Measurements from ENCODE around the gene MYO7B.

Gene MYO7B

DNA sequence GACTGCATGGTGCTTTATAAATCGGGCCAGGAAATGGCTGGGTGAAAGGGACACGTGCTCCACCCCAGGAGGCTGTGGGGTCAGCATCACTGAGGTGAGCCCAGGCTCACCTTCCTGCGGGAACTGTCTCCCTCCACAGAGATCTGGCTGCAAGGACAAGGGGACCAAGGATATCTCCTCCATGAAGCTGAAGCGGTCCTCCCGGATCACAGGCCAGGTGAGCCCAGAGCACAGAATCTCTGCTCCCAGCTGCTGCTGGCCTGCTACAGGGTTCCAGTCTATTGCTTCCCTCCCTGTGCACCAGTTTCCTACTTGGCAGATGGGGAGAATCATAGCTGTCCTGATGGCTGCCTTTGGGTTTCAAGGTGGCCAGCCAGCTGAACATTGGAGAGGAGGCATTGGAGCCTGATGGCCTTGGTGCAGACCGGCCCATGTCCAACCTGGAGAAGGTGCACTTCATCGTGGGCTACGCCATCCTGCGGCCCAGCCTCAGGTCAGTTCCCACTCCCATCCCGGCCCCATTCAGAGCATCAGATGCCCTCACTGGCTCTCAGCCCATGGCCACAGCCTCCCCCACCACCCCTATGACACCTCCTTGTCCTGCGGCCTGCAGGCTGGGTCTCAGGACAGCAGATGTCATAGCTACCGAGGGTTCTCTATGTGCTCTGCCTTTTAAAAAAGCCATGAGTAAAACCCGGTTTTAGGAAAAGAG is 76.8 kb downstream of the MYO7B start:
- TF ChIP-seq ZFP3 (CRISPR knock-in tag; IDR thresholded peaks at IDR 0.05) (no peak), GLIS3 (CRISPR knock-in tag; IDR thresholded peaks at IDR 0.05) (no peak), ZNF70 (CRISPR knock-in tag; IDR thresholded peaks at IDR 0.05) (no peak), PPARA (CRISPR knock-in tag; IDR thresholded peaks at IDR 0.05; ENCODE audit: borderline replicate concordance) (no peak), TOX (CRISPR knock-in tag; IDR thresholded peaks at IDR 0.05; ENCODE audit: borderline replicate concordance) (no peak), CSDC2 (CRISPR knock-in tag; IDR thresholded peaks at IDR 0.05) (no peak), TCF4 (CRISPR knock-in tag; IDR thresholded peaks at IDR 0.05; ENCODE audit: borderline replicate concordance) (no peak), RARB (CRISPR knock-in tag; IDR thresholded peaks at IDR 0.05) (no peak), BACH2 (CRISPR knock-in tag; IDR thresholded peaks at IDR 0.05; ENCODE audit: borderline replicate concordance) (no peak), SNAI2 (CRISPR knock-in tag; IDR thresholded peaks at IDR 0.05) (no peak)
- TF ChIP-seq, protein P1, sequence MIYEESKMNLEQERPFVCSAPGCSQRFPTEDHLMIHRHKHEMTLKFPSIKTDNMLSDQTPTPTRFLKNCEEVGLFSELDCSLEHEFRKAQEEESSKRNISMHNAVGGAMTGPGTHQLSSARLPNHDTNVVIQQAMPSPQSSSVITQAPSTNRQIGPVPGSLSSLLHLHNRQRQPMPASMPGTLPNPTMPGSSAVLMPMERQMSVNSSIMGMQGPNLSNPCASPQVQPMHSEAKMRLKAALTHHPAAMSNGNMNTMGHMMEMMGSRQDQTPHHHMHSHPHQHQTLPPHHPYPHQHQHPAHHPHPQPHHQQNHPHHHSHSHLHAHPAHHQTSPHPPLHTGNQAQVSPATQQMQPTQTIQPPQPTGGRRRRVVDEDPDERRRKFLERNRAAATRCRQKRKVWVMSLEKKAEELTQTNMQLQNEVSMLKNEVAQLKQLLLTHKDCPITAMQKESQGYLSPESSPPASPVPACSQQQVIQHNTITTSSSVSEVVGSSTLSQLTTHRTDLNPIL (CRISPR knock-in tag; IDR thresholded peaks at IDR 0.05; ENCODE audit: low read depth) = no peak
- TF ChIP-seq, protein P2, sequence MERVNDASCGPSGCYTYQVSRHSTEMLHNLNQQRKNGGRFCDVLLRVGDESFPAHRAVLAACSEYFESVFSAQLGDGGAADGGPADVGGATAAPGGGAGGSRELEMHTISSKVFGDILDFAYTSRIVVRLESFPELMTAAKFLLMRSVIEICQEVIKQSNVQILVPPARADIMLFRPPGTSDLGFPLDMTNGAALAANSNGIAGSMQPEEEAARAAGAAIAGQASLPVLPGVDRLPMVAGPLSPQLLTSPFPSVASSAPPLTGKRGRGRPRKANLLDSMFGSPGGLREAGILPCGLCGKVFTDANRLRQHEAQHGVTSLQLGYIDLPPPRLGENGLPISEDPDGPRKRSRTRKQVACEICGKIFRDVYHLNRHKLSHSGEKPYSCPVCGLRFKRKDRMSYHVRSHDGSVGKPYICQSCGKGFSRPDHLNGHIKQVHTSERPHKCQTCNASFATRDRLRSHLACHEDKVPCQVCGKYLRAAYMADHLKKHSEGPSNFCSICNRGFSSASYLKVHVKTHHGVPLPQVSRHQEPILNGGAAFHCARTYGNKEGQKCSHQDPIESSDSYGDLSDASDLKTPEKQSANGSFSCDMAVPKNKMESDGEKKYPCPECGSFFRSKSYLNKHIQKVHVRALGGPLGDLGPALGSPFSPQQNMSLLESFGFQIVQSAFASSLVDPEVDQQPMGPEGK (CRISPR knock-in tag; IDR thresholded peaks at IDR 0.05; ENCODE audit: borderline replicate concordance) = no peak
- TF ChIP-seq, protein P3, sequence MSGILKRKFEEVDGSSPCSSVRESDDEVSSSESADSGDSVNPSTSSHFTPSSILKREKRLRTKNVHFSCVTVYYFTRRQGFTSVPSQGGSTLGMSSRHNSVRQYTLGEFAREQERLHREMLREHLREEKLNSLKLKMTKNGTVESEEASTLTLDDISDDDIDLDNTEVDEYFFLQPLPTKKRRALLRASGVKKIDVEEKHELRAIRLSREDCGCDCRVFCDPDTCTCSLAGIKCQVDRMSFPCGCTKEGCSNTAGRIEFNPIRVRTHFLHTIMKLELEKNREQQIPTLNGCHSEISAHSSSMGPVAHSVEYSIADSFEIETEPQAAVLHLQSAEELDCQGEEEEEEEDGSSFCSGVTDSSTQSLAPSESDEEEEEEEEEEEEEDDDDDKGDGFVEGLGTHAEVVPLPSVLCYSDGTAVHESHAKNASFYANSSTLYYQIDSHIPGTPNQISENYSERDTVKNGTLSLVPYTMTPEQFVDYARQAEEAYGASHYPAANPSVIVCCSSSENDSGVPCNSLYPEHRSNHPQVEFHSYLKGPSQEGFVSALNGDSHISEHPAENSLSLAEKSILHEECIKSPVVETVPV (CRISPR knock-in tag; IDR thresholded peaks at IDR 0.05) = no peak
- ATAC-seq = no peak

DNA sequence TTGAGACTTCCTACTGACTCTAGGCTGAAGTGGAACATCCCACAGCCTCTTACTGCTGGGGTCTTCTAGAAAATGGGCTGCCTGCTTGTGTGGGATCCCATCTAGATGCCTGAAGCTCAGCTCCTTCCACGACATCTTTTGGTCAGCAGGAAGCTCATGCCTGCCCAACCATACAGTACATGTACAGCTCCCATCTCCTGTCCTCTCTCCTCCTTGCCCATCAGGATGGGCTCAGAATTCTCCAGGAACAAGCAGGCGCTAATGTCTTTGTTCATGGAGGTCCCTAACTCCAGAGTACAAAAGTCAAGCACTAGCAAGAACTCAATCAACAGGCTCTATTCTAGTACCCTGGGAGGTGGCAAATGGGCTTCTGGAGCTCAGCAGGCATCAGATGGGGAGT is 78.8 kb downstream of the MYO7B start:
- TF ChIP-seq SNAI2 (CRISPR knock-in tag; IDR thresholded peaks at IDR 0.05) (no peak), TCF4 (CRISPR knock-in tag; IDR thresholded peaks at IDR 0.05; ENCODE audit: borderline replicate concordance) (no peak), ZFP30 (CRISPR knock-in tag; IDR thresholded peaks at IDR 0.05) (no peak), CSDC2 (CRISPR knock-in tag; IDR thresholded peaks at IDR 0.05) (no peak), PPARA (CRISPR knock-in tag; IDR thresholded peaks at IDR 0.05; ENCODE audit: borderline replicate concordance) (no peak), BACH2 (CRISPR knock-in tag; IDR thresholded peaks at IDR 0.05; ENCODE audit: borderline replicate concordance) (no peak), ZNF565 (CRISPR knock-in tag; conservative IDR thresholded peaks at IDR 0.05; ENCODE audit: low read depth) (no peak), RARB (CRISPR knock-in tag; IDR thresholded peaks at IDR 0.05) (no peak), ESRRG (CRISPR knock-in tag; IDR thresholded peaks at IDR 0.05) (no peak), OSR1 (CRISPR knock-in tag; IDR thresholded peaks at IDR 0.05) (no peak), ZFP3 (CRISPR knock-in tag; IDR thresholded peaks at IDR 0.05) (no peak), TOX (CRISPR knock-in tag; IDR thresholded peaks at IDR 0.05; ENCODE audit: borderline replicate concordance) (no peak)
- TF ChIP-seq, protein P3 (CRISPR knock-in tag; IDR thresholded peaks at IDR 0.05) = no peak
- TF ChIP-seq, protein P4, sequence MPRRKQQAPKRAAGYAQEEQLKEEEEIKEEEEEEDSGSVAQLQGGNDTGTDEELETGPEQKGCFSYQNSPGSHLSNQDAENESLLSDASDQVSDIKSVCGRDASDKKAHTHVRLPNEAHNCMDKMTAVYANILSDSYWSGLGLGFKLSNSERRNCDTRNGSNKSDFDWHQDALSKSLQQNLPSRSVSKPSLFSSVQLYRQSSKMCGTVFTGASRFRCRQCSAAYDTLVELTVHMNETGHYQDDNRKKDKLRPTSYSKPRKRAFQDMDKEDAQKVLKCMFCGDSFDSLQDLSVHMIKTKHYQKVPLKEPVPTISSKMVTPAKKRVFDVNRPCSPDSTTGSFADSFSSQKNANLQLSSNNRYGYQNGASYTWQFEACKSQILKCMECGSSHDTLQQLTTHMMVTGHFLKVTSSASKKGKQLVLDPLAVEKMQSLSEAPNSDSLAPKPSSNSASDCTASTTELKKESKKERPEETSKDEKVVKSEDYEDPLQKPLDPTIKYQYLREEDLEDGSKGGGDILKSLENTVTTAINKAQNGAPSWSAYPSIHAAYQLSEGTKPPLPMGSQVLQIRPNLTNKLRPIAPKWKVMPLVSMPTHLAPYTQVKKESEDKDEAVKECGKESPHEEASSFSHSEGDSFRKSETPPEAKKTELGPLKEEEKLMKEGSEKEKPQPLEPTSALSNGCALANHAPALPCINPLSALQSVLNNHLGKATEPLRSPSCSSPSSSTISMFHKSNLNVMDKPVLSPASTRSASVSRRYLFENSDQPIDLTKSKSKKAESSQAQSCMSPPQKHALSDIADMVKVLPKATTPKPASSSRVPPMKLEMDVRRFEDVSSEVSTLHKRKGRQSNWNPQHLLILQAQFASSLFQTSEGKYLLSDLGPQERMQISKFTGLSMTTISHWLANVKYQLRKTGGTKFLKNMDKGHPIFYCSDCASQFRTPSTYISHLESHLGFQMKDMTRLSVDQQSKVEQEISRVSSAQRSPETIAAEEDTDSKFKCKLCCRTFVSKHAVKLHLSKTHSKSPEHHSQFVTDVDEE (CRISPR knock-in tag; IDR thresholded peaks at IDR 0.05) = no peak
- TF ChIP-seq, protein P1 (CRISPR knock-in tag; IDR thresholded peaks at IDR 0.05; ENCODE audit: low read depth) = no peak
- no peak for ATAC-seq

Data from SK-N-SH treated with all-trans-retinoic acid at 6 μM for 48 hours (cell line).